ENCODE results near the gene ULBP2. TPM values are rescaled to one million over a fixed set of nuclear protein-coding genes. Genes with fewer than 3 reads are reported as not detected.

ULBP2 gene
- 9.7 TPM for total RNA-seq
- under 1 TPM in 1 of 4 donors, not detected in 3; 0.13 TPM for polyA plus RNA-seq

GRCh38 chr6:149941583-149942460 lies at the start of gene ULBP2:
Gene ULBP2, plus strand, starts transcription at chr6:149942014. Its CDS starts 59 bp downstream, at chr6:149942073.
- Mint-ChIP-seq H3K27me3 (peaks cover 64% of the 10 kb centered on the region), H3K27ac (peak within 1 kb of the TSS; percentile 82 to 93 (median 91)), H3K36me3 (no peaks in the 10 kb centered on the region), H3K4me1 (peaks cover 0 to 50% (median 18%) of the 10 kb centered on the region in 4 donors), H3K4me3 (peak within 1 kb of the TSS; percentile 86 to 95 (median 94)), H3K9me3 (peaks cover 0 to 2% (median 0%) of the 10 kb centered on the region in 7 donors)
- ATAC-seq (ENCODE audit: low read depth in 2 of 2) = peak; percentile 92 to 93
- Histone ChIP-seq H3K27ac (ENCODE audit: insufficient read depth, low read length, poor library complexity, severe bottlenecking) (no peak within 1 kb of the TSS), H3K27me3 (ENCODE audit: control insufficient read depth, insufficient read depth, low read length) (peaks cover 26% of the 10 kb centered on the region), H3K36me3 (ENCODE audit: control insufficient read depth, insufficient read depth, low read length) (no peaks in the 10 kb centered on the region), H3K9me3 (ENCODE audit: control insufficient read depth in 2 of 2, low read length in 2 of 2) (no peaks in the 10 kb centered on the region), H3K4me1 (ENCODE audit: control insufficient read depth, insufficient read depth, low read length, poor library complexity, severe bottlenecking) (peaks cover 39% of the 10 kb centered on the region), H3K4me3 (ENCODE audit: low read depth, low read length) (peak within 1 kb of the TSS; percentile 32)
- DNase-seq = peak; percentile 83 to 88 (median 85)

GRCh38 chr6:149895048-149895590 lies 46.7 kb upstream of the ULBP2 start:
- H3K4me3 ChIP-seq (ENCODE audit: low read depth, low read length) = no peak overlapping the region
- no peaks in the 10 kb centered on the region for H3K36me3 ChIP-seq (ENCODE audit: control insufficient read depth, insufficient read depth, low read length)
- H3K9me3 Mint-ChIP-seq = peaks cover 0 to 2% (median 0%) of the 10 kb centered on the region in 7 donors
- no peak overlapping the region for H3K4me3 Mint-ChIP-seq
- no peaks in the 10 kb centered on the region for H3K36me3 Mint-ChIP-seq
- peaks cover 53% of the 10 kb centered on the region for H3K27me3 Mint-ChIP-seq
- no peak for ATAC-seq (ENCODE audit: low read depth in 2 of 2)
- H3K27ac Mint-ChIP-seq = no peak overlapping the region
- H3K27me3 ChIP-seq (ENCODE audit: control insufficient read depth, insufficient read depth, low read length) = no peaks in the 10 kb centered on the region
- no peak overlapping the region for H3K27ac ChIP-seq (ENCODE audit: insufficient read depth, low read length, poor library complexity, severe bottlenecking)
- peaks cover 0 to 7% (median 4%) of the 10 kb centered on the region in 4 donors for H3K4me1 Mint-ChIP-seq
- H3K4me1 ChIP-seq (ENCODE audit: control insufficient read depth, insufficient read depth, low read length, poor library complexity, severe bottlenecking) = no peaks in the 10 kb centered on the region
- no peak for DNase-seq
- no peaks in the 10 kb centered on the region for H3K9me3 ChIP-seq (ENCODE audit: control insufficient read depth in 2 of 2, low read length in 2 of 2)

GRCh38 chr6:149895833-149896271 lies 46.0 kb upstream of the ULBP2 start:
- H3K27me3 Mint-ChIP-seq = peaks cover 53% of the 10 kb centered on the region
- Histone ChIP-seq H3K4me3 (ENCODE audit: low read depth, low read length) (no peak overlapping the region), H3K4me1 (ENCODE audit: control insufficient read depth, insufficient read depth, low read length, poor library complexity, severe bottlenecking) (no peaks in the 10 kb centered on the region), H3K9me3 (ENCODE audit: control insufficient read depth in 2 of 2, low read length in 2 of 2) (no peaks in the 10 kb centered on the region), H3K27ac (ENCODE audit: insufficient read depth, low read length, poor library complexity, severe bottlenecking) (no peak overlapping the region), H3K36me3 (ENCODE audit: control insufficient read depth, insufficient read depth, low read length) (no peaks in the 10 kb centered on the region), H3K27me3 (ENCODE audit: control insufficient read depth, insufficient read depth, low read length) (no peaks in the 10 kb centered on the region)
- peaks cover 0 to 7% (median 4%) of the 10 kb centered on the region in 4 donors for H3K4me1 Mint-ChIP-seq
- H3K36me3 Mint-ChIP-seq = no peaks in the 10 kb centered on the region
- no peak overlapping the region for H3K4me3 Mint-ChIP-seq
- ATAC-seq (ENCODE audit: low read depth in 2 of 2) (peak; percentile 65 to 79), DNase-seq (peak in 2 of 3 donors; percentile 19 to 44)
- no peak overlapping the region for H3K27ac Mint-ChIP-seq
- peaks cover 0 to 2% (median 0%) of the 10 kb centered on the region in 7 donors for H3K9me3 Mint-ChIP-seq

- Mint-ChIP-seq H3K36me3 (no peaks in the 10 kb centered on the region), H3K4me3 (peak overlapping the region in 1 of 4 donors; percentile 3), H3K4me1 (peaks cover 0 to 7% (median 4%) of the 10 kb centered on the region in 4 donors), H3K9me3 (peaks cover 0 to 2% (median 0%) of the 10 kb centered on the region in 7 donors), H3K27me3 (peaks cover 53% of the 10 kb centered on the region), H3K27ac (no peak overlapping the region)
- DNase-seq (no peak), ATAC-seq (ENCODE audit: low read depth in 2 of 2) (no peak)
- Histone ChIP-seq H3K4me3 (ENCODE audit: low read depth, low read length) (no peak overlapping the region), H3K27ac (ENCODE audit: insufficient read depth, low read length, poor library complexity, severe bottlenecking) (no peak overlapping the region), H3K27me3 (ENCODE audit: control insufficient read depth, insufficient read depth, low read length) (no peaks in the 10 kb centered on the region), H3K4me1 (ENCODE audit: control insufficient read depth, insufficient read depth, low read length, poor library complexity, severe bottlenecking) (no peaks in the 10 kb centered on the region), H3K36me3 (ENCODE audit: control insufficient read depth, insufficient read depth, low read length) (no peaks in the 10 kb centered on the region), H3K9me3 (ENCODE audit: control insufficient read depth in 2 of 2, low read length in 2 of 2) (no peaks in the 10 kb centered on the region)
Measured at GRCh38 chr6:149896491-149896890, 45.3 kb upstream of the ULBP2 start.

GRCh38 chr6:149897015-149897697 lies 44.7 kb upstream of the ULBP2 start:
- no peaks in the 10 kb centered on the region for H3K9me3 ChIP-seq (ENCODE audit: control insufficient read depth in 2 of 2, low read length in 2 of 2)
- peak overlapping the region in 1 of 4 donors; percentile 58 for H3K4me3 Mint-ChIP-seq

GRCh38 chr6:149897855-149898744 lies 43.7 kb upstream of the ULBP2 start, which contains the start of gene RAET1E:
Gene RAET1E, minus strand, starts transcription at chr6:149898113. Its CDS starts 7,212 bp downstream, at chr6:149890901.
- Histone ChIP-seq H3K9me3 (ENCODE audit: control insufficient read depth in 2 of 2, low read length in 2 of 2) (no peaks in the 10 kb centered on the region), H3K4me3 (ENCODE audit: low read depth, low read length) (no peak within 1 kb of the TSS), H3K27ac (ENCODE audit: insufficient read depth, low read length, poor library complexity, severe bottlenecking) (no peak within 1 kb of the TSS), H3K27me3 (ENCODE audit: control insufficient read depth, insufficient read depth, low read length) (peaks cover 3% of the 10 kb centered on the region), H3K36me3 (ENCODE audit: control insufficient read depth, insufficient read depth, low read length) (no peaks in the 10 kb centered on the region), H3K4me1 (ENCODE audit: control insufficient read depth, insufficient read depth, low read length, poor library complexity, severe bottlenecking) (no peaks in the 10 kb centered on the region)
- no peak for DNase-seq
- peaks cover 0 to 7% (median 4%) of the 10 kb centered on the region in 4 donors for H3K4me1 Mint-ChIP-seq
- ATAC-seq (ENCODE audit: low read depth in 2 of 2) = no peak
- peak within 1 kb of the TSS in 2 of 4 donors; percentile 58 to 62 for H3K4me3 Mint-ChIP-seq
- H3K27me3 Mint-ChIP-seq = peaks cover 55% of the 10 kb centered on the region
- H3K9me3 Mint-ChIP-seq = peaks cover 0 to 2% (median 0%) of the 10 kb centered on the region in 7 donors
- H3K27ac Mint-ChIP-seq = no peak within 1 kb of the TSS
- H3K36me3 Mint-ChIP-seq = no peaks in the 10 kb centered on the region

More at GRCh38 chr6:149897015-149897697, 44.7 kb upstream of the ULBP2 start:
- peaks cover 0 to 2% (median 0%) of the 10 kb centered on the region in 7 donors for H3K9me3 Mint-ChIP-seq
- ATAC-seq (ENCODE audit: low read depth in 2 of 2) = no peak
- no peaks in the 10 kb centered on the region for H3K4me1 ChIP-seq (ENCODE audit: control insufficient read depth, insufficient read depth, low read length, poor library complexity, severe bottlenecking)
- H3K27me3 ChIP-seq (ENCODE audit: control insufficient read depth, insufficient read depth, low read length) = peaks cover 3% of the 10 kb centered on the region
- H3K36me3 ChIP-seq (ENCODE audit: control insufficient read depth, insufficient read depth, low read length) = no peaks in the 10 kb centered on the region
- no peak overlapping the region for H3K27ac Mint-ChIP-seq
- DNase-seq = no peak
- no peak overlapping the region for H3K27ac ChIP-seq (ENCODE audit: insufficient read depth, low read length, poor library complexity, severe bottlenecking)
- no peak overlapping the region for H3K4me3 ChIP-seq (ENCODE audit: low read depth, low read length)
- peaks cover 0 to 7% (median 4%) of the 10 kb centered on the region in 4 donors for H3K4me1 Mint-ChIP-seq
- H3K36me3 Mint-ChIP-seq = no peaks in the 10 kb centered on the region
- H3K27me3 Mint-ChIP-seq = peaks cover 57% of the 10 kb centered on the region

All from CD4-positive, CD25-positive, alpha-beta regulatory T cell (primary cell).